HG02884 (cell line): ENCODE results near the gene CLEC4G.

ENCODE experiments used
- ATAC-seq: cut with Tn5 transposase; IDR thresholded peaks from one replicate; pipeline ENCODE4 v1.9.1; 2021; ENCODE audit warnings: mild to moderate bottlenecking, moderate library complexity; ENCODE audit not compliant: unreplicated experiment

The CLEC4G gene

GRCh38 chr19:7699003-7699402, 32.9 kb downstream of the CLEC4G start:
- ATAC-seq, result no peak

DNA sequence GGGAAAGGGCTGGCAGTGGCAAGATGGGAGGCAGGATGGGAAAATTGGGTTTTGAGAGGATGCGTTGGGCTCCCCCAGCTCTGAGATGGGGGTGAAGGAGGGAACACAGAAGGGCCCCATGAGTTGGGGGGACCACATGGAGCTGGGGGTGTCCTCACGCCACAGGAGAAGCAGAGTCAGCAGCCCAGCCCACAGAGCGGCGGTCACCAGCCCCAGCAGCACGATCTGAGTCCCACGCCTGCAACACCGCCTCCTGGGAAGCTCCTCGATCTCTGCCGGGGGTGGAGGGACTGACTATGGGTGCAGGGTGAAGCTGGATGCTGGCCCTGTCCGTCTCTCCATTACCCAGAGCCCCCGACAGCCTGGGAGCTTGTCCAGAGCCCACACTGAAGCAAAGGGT, 33.3 kb downstream of the CLEC4G start:
- no peak for ATAC-seq

GRCh38 chr19:7697721-7698287, 34.1 kb downstream of the CLEC4G start:
- no peak for ATAC-seq

- ATAC-seq, result no peak
These were observed 37.4 kb downstream of the CLEC4G start for GRCh38 chr19:7694499-7694898.

DNA sequence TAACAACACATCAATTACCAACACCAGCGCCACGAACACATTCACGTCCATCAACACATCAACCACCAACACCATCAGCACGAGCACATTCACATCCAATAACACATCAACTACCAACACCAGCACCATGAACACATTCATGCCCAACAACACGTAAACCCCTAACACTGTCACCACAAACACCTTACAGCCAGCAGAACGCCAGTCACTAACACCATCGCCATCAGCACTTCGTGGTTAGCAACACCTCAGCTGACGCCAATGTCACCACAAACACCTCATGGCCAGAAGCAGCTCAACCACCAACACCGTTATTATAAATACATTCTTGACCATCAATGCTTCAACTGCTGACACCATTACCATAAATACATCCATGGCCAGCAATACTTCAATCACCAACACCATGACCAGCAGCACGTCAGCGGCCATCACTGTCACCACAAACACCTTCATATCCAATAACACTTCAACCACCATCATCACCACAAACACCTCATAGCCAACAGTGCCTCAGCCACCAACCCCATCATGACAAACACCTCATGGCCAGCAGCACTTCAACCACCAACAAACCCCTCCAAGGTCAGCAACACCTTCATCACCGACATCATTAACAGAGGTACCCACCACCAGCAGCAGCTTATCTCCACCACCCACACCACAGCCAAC, 39.4 kb downstream of the CLEC4G start:
- ATAC-seq, result no peak

DNA sequence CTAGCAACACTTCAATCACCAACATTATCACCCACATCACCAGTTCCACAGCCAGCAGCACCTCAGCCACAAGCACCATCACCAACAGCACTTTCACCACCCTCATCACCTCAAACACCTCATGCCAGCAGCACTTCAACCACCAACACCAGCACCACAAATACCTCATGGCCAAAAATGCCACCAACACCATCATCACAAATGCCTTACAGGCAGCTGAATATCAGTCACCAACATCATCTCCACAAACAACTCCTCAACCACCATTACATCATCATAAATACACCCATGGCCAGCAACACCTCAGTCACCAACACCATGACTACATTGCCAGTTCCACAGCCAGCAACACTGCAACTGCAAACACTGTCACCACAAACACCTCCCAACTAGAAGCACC, 40.4 kb downstream of the CLEC4G start:
- ATAC-seq, result no peak

DNA sequence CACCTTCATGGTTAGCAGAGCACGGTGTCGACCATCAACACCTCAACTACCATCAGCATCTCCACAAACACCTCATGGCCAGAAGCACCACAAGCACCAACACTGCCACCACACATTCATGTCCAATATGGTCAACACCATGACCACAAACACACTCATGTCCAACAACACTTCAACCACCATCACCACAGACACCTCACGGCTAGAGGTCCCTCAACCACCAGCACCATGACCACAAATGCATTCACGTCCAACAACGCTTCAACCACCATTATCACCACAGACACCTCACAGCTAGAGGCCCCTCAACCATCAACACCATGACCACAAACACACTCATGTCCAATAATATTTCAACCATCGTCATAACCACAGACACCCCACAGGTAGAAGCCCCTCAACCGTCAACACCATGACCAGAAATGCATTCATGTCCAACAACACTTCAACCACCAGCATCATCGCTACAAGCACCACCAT, 41.1 kb downstream of the CLEC4G start:
- no peak for ATAC-seq

DNA sequence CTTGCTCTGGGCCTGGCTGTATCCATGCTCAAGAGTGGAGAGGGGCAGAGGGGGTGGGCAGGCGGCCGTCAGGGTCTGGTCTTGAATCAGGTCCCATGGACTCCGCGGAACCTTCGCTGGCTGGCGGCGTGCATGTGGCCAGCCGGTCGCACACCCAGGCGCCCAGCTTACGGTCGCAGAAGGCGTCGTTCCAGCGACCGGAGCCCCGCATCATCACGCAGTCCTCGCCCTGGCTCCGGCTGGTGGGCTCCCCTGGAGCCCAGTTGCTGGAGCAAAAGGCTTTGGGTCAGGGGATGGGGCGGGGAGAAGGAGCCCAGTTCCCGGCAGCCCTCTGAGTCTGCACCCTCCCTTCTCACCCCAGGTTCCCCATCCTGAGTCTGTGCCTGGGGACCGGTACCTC, 42.7 kb downstream of the CLEC4G start:
- ATAC-seq, result no peak

DNA sequence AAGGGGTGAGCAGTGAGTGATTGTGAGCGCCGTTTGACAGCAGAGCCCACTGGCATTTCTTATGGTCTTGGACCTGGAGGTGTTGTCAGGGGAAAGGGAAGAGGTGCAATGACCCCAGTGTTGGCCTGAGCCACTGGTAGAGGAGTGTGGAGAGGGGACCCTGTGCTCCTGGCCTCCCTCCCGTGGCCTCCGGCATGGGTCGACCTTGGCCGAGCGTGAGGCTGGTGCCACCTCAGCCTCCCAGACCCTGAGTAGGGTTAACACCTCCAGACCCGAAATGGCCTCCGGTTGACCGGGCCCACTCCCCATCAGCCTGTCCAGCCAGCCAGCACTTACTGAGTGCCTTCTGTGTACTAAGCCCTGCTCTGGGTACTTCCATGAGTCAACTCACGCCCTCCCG, 44.7 kb downstream of the CLEC4G start:
- ATAC-seq, result no peak

- no peak for ATAC-seq
These were observed 46.1 kb downstream of the CLEC4G start for GRCh38 chr19:7685546-7686445.

DNA sequence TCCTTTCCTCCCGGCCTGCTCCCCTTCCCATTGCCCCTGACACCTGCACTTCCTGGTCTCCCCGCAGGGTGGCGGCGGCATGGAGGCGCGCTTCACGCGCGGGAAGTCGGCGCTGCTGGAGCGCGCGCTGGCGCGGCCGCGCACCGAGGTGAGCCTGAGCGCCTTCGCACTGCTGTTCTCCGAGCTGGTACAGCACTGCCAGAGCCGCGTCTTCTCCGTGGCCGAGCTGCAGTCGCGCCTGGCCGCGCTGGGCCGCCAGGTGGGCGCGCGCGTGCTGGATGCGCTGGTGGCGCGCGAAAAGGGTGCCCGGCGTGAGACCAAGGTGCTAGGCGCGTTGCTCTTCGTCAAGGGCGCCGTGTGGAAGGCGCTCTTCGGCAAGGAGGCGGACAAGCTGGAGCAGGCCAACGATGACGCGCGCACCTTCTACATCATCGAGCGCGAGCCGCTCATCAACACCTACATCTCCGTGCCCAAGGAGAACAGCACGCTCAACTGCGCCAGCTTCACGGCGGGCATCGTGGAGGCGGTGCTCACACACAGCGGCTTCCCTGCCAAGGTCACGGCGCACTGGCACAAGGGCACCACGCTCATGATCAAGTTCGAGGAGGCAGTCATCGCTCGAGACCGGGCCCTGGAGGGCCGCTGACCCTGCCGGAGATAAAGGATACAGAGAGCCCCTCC, 49.6 kb downstream of the CLEC4G start:
- ATAC-seq, result no peak

- ATAC-seq, result no peak
These were observed 50.4 kb downstream of the CLEC4G start for GRCh38 chr19:7681340-7682174.

DNA sequence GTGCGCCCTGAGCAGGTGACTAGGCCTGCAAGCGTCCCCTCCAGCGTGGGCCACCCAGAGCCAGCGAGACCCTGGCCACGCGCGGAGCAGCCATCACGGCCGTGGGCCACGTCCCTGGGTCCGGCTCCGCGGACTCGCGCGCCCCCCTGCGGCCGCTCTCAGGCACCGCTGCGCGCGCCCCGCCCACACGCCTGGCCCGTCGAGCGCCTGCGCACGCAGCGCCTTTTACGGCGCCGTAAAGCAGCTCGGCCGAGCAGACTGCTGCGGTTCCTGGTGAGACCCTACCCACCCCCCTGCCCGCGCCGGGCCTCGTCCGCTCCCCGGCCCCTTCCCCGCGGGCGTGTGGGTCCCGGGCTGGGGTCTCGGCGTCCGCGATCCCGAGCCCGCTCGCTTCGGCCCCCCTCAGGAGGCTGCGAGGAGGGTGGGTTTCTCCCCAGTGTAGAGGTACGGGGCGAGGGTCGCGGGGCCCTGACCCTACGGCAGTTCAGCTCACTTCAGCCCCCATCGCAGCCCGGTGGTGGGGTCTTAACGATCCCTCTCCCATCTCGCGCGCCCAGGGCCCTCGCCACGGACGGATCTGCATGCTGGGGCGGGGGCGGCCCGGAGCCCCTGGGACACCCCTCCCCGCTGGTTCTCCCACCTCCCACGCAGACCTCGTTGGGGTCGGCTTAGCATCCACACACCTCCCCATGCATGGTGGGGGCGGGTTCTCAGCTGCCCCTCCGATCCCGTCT, 51.1 kb downstream of the CLEC4G start, which contains the start of gene TRAPPC5:
Gene TRAPPC5 (plus strand): TSS at position 228 of the 734 bp plus-strand sequence. CDS start 1,421 bp downstream, outside the sequence.
- no peak for ATAC-seq

DNA sequence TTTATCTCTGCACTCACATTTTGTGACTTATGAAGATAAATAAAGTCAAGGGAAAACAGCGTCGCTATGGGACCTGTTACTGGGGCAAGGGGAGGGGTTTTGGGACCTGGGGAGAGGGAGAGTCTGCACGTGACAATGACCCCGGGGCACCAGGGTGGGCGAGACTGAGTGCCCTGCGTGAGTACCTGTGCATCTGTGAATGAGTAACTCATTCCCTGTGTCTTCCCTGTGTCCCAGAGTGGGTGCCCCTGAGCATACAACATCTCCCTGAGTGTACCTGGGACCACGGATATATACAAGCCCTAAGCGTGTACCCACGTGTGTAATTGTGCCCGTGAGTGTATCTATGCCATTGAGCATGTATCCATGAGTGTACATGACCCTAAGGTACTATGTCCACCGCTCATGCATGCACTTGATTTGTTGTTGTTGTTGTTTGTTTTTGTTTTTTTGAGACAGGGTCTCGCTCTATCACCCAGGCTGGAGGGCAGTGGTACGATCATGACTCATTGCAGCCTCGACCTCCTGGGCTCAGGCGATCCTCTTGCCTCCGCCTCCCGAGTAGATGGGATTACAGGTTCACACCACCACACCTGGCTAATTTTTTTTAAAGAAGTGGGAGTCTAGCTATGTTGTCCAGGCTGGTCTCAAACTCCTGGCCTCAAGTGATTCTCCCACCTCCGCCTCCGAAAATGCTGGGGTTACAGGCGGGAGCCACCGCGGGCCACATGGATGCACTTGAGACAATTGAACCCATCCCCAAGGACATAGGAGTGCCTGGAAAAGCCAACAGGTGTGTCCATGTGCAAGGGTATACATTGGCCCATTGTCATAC, 51.9 kb downstream of the CLEC4G start:
- ATAC-seq, result no peak

DNA sequence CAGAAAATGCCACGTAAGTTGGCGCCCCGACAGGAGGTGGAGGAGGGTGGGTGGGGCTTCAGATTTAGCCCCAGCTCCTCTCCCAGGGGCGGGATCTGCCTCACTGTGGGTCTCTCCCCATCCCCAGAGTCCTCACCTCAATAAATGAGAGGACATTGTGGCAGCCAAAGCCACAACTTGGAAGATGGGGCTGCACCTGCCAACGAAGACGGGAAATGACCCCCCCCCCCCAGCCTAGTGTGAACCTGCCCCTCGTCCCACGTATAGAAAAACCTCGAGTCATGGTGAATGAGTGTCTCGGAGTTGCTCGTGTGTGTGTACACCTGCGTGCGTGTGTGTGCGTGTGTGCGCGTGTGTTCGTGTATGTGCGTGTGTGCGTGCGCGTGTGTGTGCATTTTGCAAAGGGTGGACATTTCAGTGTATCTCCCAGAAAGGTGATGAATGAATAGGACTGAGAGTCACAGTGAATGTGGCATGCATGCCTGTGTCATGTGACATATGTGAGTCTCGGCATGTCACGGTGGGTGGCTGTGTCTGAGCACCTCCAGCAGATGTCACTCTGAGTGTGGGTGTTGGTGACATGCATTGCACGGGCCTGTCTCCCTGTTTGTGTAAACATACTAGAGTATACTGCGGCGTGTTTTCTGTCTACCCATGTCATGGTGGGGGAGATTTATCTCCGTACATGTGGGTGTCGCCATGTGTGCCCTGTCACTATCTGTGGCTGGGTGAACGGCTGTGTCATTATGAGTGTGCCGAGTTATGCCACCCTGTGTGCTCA, 52.7 kb downstream of the CLEC4G start:
- ATAC-seq, result no peak
